Ovary (tissue), 3 donors: Measurements from ENCODE around the gene ZNF316.

Experiments used
- EP300 ChIP-seq: sonication (generic); formaldehyde crosslinking; IDR thresholded peaks from one replicate; pipeline ENCODE4 v1.6.1; 2017; ENCODE audit warnings: antibody characterized with exemption
- POLR2A ChIP-seq: fragments of 450-650 bp; IDR thresholded peaks from one replicate; pipeline ENCODE4 v1.6.1; 2017; ENCODE audit warnings: antibody characterized with exemption, mild to moderate bottlenecking, moderate library complexity
- TF ChIP-seq, protein P1 (sequence below), 3 donors: fragments of 450-650 bp in 2 of 3; fragments of 200-600 bp in 1 of 3; IDR thresholded peaks; one replicate each; pipeline versions ENCODE4 v1.5.1 to v1.8.0; 2016 to 2022; ENCODE audit warnings: antibody characterized with exemption in 3 of 3, mild to moderate bottlenecking in 1 of 3
- donor health status: DM: no; HTN: no; CAD: no.

DNA sequence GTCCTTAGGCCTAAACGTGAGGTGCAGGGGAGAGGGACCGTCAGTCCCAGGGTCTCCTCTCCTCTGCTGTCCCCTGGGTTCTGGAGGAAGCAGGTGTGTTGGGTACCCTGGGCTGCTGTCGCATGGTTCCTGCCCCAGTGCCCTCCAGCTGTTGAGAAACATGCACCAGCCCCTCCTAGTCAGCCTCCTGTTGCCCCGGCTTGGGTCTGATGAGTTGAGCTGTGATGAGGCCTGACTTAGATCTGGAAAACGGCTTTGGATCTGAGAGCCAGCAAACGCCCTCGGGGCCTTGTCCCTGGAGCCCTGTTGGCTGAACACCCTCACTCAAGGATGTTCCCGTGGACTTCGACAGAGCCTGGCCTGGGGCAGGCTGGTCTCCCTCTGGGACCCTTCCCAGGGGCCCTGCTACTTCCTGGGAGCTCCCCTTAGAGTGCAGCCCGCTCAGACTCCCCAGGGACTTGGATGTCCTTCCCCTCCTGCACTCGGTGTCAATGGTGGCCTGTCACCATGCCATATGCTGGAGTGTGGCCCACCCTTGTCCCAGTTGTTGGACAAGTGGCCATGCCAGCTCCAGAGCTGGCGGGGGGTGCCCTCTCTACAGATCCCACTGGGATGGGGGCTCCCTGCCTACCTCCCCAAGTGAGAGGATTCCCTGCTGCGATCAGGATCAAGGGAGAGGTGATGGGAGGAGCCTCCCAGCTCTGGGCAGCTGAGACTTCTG is 12.3 kb downstream of the ZNF316 start:
- TF ChIP-seq, protein P1, sequence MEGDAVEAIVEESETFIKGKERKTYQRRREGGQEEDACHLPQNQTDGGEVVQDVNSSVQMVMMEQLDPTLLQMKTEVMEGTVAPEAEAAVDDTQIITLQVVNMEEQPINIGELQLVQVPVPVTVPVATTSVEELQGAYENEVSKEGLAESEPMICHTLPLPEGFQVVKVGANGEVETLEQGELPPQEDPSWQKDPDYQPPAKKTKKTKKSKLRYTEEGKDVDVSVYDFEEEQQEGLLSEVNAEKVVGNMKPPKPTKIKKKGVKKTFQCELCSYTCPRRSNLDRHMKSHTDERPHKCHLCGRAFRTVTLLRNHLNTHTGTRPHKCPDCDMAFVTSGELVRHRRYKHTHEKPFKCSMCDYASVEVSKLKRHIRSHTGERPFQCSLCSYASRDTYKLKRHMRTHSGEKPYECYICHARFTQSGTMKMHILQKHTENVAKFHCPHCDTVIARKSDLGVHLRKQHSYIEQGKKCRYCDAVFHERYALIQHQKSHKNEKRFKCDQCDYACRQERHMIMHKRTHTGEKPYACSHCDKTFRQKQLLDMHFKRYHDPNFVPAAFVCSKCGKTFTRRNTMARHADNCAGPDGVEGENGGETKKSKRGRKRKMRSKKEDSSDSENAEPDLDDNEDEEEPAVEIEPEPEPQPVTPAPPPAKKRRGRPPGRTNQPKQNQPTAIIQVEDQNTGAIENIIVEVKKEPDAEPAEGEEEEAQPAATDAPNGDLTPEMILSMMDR (IDR thresholded peaks at IDR 0.05) = no peak
- no peak for TF ChIP-seq EP300
- no peak for TF ChIP-seq POLR2A
